Measurements from ENCODE around the gene C16orf96. TPM values are rescaled to one million over a fixed set of nuclear protein-coding genes. Genes with fewer than 3 reads are reported as not detected.
A peak's percentile ranks its signal among the peaks of the same experiment; 100 is the strongest.

The C16orf96 gene
- total and polyA plus RNA-seq, 2 experiments from 2014 or later: not detected

DNA sequence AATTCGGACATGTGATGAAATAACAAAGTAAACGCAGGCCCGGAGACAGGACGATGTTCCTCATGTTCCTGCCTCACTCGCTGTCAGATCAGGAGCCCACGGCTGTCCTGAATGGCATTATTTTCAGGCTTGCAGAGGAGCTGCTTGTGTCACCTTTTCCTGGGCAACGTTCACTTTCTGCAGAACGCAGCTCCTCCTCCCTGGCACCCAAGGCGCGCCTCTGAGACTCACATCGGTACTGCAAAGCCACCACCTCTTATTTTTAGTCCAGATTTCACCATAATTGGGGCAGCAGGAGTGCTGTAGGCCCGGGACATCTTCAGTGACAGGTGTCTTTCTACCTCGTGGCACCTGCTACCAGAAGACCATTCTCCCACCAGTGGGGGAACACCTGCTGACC, 8.0 kb upstream of the C16orf96 start:
- Histone ChIP-seq H3K27ac (no peak overlapping the region), H3K4me2 (ENCODE audit: unreplicated experiment) (no peak overlapping the region), H3K9me2 (ENCODE audit: insufficient read depth) (no peaks in the 10 kb centered on the region), H2AFZ (no peak overlapping the region), H3K27me3 (replicated peaks; ENCODE audit: insufficient read depth) (peaks cover 8% of the 10 kb centered on the region), H3K79me2 (ENCODE audit: insufficient read depth) (no peaks in the 10 kb centered on the region), H3F3A (ENCODE audit: insufficient read depth) (no peaks in the 10 kb centered on the region), H3K36me3 (ENCODE audit: low read depth) (no peaks in the 10 kb centered on the region), H3K4me3 (no peak overlapping the region), H4K20me1 (ENCODE audit: insufficient read depth) (no peaks in the 10 kb centered on the region), H3K9ac (no peak overlapping the region), H3K9me3 (ENCODE audit: low read depth) (no peaks in the 10 kb centered on the region), H3K4me1 (ENCODE audit: insufficient read depth) (no peaks in the 10 kb centered on the region)
- in situ Hi-C loops (cut with MboI): no loop called here
- TF ChIP-seq EZH2phosphoT487 (IDR thresholded peaks at IDR 0.05; ENCODE audit: insufficient read depth, low read depth) (no peak), EZH2 (IDR thresholded peaks at IDR 0.05; ENCODE audit: insufficient read depth, poor library complexity, severe bottlenecking) (no peak)
- WGBS, 2 experiments (ENCODE audit: low coverage in 1 of 2, low lambda C conversion rate in 2 of 2, missing lambda C conversion rate in 2 of 2): 60 to 65% methylated on average over 13 of the region's 13 CpGs
- no peak for DNase-seq

GRCh38 chr16:4550591-4550990, 5.5 kb upstream of the C16orf96 start:
- peaks cover 9% of the 10 kb centered on the region for H3K27me3 ChIP-seq (replicated peaks; ENCODE audit: insufficient read depth)
- H3K4me1 ChIP-seq (ENCODE audit: insufficient read depth): no peaks in the 10 kb centered on the region
- H3K9me2 ChIP-seq (ENCODE audit: insufficient read depth): no peaks in the 10 kb centered on the region
- no peaks in the 10 kb centered on the region for H3K36me3 ChIP-seq (ENCODE audit: low read depth)
- no peaks in the 10 kb centered on the region for H3F3A ChIP-seq (ENCODE audit: insufficient read depth)
- TF ChIP-seq EZH2 (IDR thresholded peaks at IDR 0.05; ENCODE audit: insufficient read depth, poor library complexity, severe bottlenecking): no peak
- no peak for TF ChIP-seq EZH2phosphoT487 (IDR thresholded peaks at IDR 0.05; ENCODE audit: insufficient read depth, low read depth)
- 21 to 23% methylated on average over 4 of the region's 4 CpGs for WGBS, 2 experiments (ENCODE audit: low coverage in 1 of 2, low lambda C conversion rate in 2 of 2, missing lambda C conversion rate in 2 of 2)
- no peaks in the 10 kb centered on the region for H4K20me1 ChIP-seq (ENCODE audit: insufficient read depth)
- peak; percentile 30 for DNase-seq
- H3K27ac ChIP-seq: no peak overlapping the region
- H3K9ac ChIP-seq: no peak overlapping the region
- in situ Hi-C loops (cut with MboI): no loop called here
- no peak overlapping the region for H3K4me2 ChIP-seq (ENCODE audit: unreplicated experiment)
- no peaks in the 10 kb centered on the region for H3K9me3 ChIP-seq (ENCODE audit: low read depth)
- H3K4me3 ChIP-seq: no peak overlapping the region
- H3K79me2 ChIP-seq (ENCODE audit: insufficient read depth): no peaks in the 10 kb centered on the region
- no peak overlapping the region for H2AFZ ChIP-seq

- no peak overlapping the region for H2AFZ ChIP-seq
- H3K79me2 ChIP-seq (ENCODE audit: insufficient read depth): no peaks in the 10 kb centered on the region
- 0 to 5% methylated on average over 3 of the region's 3 CpGs for WGBS, 2 experiments (ENCODE audit: low coverage in 1 of 2, low lambda C conversion rate in 2 of 2, missing lambda C conversion rate in 2 of 2)
- no peaks in the 10 kb centered on the region for H4K20me1 ChIP-seq (ENCODE audit: insufficient read depth)
- H3K9ac ChIP-seq: no peak overlapping the region
- in situ Hi-C loops (cut with MboI): no loop called here
- no peak for DNase-seq
- H3K27me3 ChIP-seq (replicated peaks; ENCODE audit: insufficient read depth): peaks cover 9% of the 10 kb centered on the region
- TF ChIP-seq EZH2phosphoT487 (IDR thresholded peaks at IDR 0.05; ENCODE audit: insufficient read depth, low read depth) (no peak), EZH2 (IDR thresholded peaks at IDR 0.05; ENCODE audit: insufficient read depth, poor library complexity, severe bottlenecking) (no peak)
- no peaks in the 10 kb centered on the region for H3K36me3 ChIP-seq (ENCODE audit: low read depth)
- H3K9me3 ChIP-seq (ENCODE audit: low read depth): no peaks in the 10 kb centered on the region
- H3K4me3 ChIP-seq: no peak overlapping the region
- H3K4me2 ChIP-seq (ENCODE audit: unreplicated experiment): no peak overlapping the region
- no peaks in the 10 kb centered on the region for H3F3A ChIP-seq (ENCODE audit: insufficient read depth)
- H3K9me2 ChIP-seq (ENCODE audit: insufficient read depth): no peaks in the 10 kb centered on the region
- H3K27ac ChIP-seq: no peak overlapping the region
- H3K4me1 ChIP-seq (ENCODE audit: insufficient read depth): no peaks in the 10 kb centered on the region
Observed at GRCh38 chr16:4552541-4552940, 3.6 kb upstream of the C16orf96 start.

GRCh38 chr16:4556580-4556979, 440 bp downstream of the C16orf96 start:
- Histone ChIP-seq H3K9ac (no peak overlapping the region), H3K4me1 (ENCODE audit: insufficient read depth) (no peaks in the 10 kb centered on the region), H3K79me2 (ENCODE audit: insufficient read depth) (no peaks in the 10 kb centered on the region), H3K27me3 (replicated peaks; ENCODE audit: insufficient read depth) (peaks cover 9% of the 10 kb centered on the region), H3K27ac (no peak overlapping the region), H3F3A (ENCODE audit: insufficient read depth) (no peaks in the 10 kb centered on the region), H2AFZ (no peak overlapping the region), H3K9me2 (ENCODE audit: insufficient read depth) (no peaks in the 10 kb centered on the region), H3K4me2 (ENCODE audit: unreplicated experiment) (no peak overlapping the region), H3K4me3 (no peak overlapping the region), H4K20me1 (ENCODE audit: insufficient read depth) (no peaks in the 10 kb centered on the region), H3K9me3 (ENCODE audit: low read depth) (no peaks in the 10 kb centered on the region), H3K36me3 (ENCODE audit: low read depth) (no peaks in the 10 kb centered on the region)
- TF ChIP-seq EZH2 (IDR thresholded peaks at IDR 0.05; ENCODE audit: insufficient read depth, poor library complexity, severe bottlenecking): no peak
- in situ Hi-C loops (cut with MboI): no loop called here
- DNase-seq: no peak
- WGBS, 2 experiments (ENCODE audit: low coverage in 1 of 2, low lambda C conversion rate in 2 of 2, missing lambda C conversion rate in 2 of 2): 69 to 74% methylated on average over 14 of the region's 14 CpGs

DNA sequence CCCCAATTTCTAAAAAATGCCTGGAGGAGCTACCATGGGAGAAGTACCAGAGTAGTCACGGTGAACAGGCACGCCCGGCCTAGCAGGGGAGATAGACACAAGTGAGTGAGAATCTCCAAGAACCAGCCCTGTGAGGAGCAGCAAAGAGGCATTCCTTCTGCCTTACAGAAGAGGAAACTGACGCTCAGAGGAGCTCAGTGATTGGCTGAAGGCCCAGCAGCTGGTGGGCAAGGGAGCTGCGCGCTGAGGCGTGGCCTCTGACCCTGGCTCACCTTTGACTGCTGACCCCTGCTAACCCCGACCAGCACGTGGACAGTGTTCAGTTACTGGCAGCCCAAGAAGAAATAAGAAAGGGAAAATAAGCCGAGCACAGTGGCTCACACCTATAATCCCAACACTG, 1.8 kb downstream of the C16orf96 start:
- Histone ChIP-seq H3K27ac (no peak overlapping the region), H3K36me3 (ENCODE audit: low read depth) (no peaks in the 10 kb centered on the region), H3K27me3 (replicated peaks; ENCODE audit: insufficient read depth) (peaks cover 10% of the 10 kb centered on the region), H2AFZ (no peak overlapping the region), H3K4me2 (ENCODE audit: unreplicated experiment) (no peak overlapping the region), H3K4me3 (no peak overlapping the region), H3K9ac (no peak overlapping the region), H3F3A (ENCODE audit: insufficient read depth) (no peaks in the 10 kb centered on the region), H3K9me2 (ENCODE audit: insufficient read depth) (no peaks in the 10 kb centered on the region), H3K79me2 (ENCODE audit: insufficient read depth) (no peaks in the 10 kb centered on the region), H4K20me1 (ENCODE audit: insufficient read depth) (no peaks in the 10 kb centered on the region), H3K4me1 (ENCODE audit: insufficient read depth) (no peaks in the 10 kb centered on the region), H3K9me3 (ENCODE audit: low read depth) (no peaks in the 10 kb centered on the region)
- DNase-seq: no peak
- TF ChIP-seq EZH2phosphoT487 (IDR thresholded peaks at IDR 0.05; ENCODE audit: insufficient read depth, low read depth): no peak
- TF ChIP-seq EZH2 (IDR thresholded peaks at IDR 0.05; ENCODE audit: insufficient read depth, poor library complexity, severe bottlenecking): no peak
- 74 to 76% methylated on average over 10 of the region's 10 CpGs for WGBS, 2 experiments (ENCODE audit: low coverage in 1 of 2, low lambda C conversion rate in 2 of 2, missing lambda C conversion rate in 2 of 2)
- in situ Hi-C loops (cut with MboI): no loop called here

Data from GM23248 (cell line).